GM10248 (cell line): ENCODE results near the gene OSBPL1A.

ENCODE experiments used
- CTCF ChIA-PET: fragments of 300-600 bp; sonication (Branson Sonifier 250); formaldehyde crosslinking; extraction: SDS; loops from one replicate; lab custom pipeline; 2021; ENCODE audit warnings: antibody characterized with exemption; lab: Yijun Ruan, JAX
- POLR2A ChIA-PET: fragments of 350-650 bp; sonication (Branson Sonifier 250); formaldehyde crosslinking; extraction: SDS; loops from one replicate; lab custom pipeline; 2020; ENCODE audit warnings: antibody characterized with exemption; lab: Yijun Ruan, JAX
- DNase-seq: peaks from one replicate; pipeline ENCODE4 v3.0.0; 2012; ENCODE audit errors: extremely low spot score
- CTCF ChIP-seq: IDR thresholded peaks from 2 replicates; pipeline ENCODE4 v1.5.1; 2012; ENCODE audit warnings: mild to moderate bottlenecking, low read depth; ENCODE audit errors: extremely low read depth, missing control alignments, control extremely low read depth

Gene OSBPL1A

DNA sequence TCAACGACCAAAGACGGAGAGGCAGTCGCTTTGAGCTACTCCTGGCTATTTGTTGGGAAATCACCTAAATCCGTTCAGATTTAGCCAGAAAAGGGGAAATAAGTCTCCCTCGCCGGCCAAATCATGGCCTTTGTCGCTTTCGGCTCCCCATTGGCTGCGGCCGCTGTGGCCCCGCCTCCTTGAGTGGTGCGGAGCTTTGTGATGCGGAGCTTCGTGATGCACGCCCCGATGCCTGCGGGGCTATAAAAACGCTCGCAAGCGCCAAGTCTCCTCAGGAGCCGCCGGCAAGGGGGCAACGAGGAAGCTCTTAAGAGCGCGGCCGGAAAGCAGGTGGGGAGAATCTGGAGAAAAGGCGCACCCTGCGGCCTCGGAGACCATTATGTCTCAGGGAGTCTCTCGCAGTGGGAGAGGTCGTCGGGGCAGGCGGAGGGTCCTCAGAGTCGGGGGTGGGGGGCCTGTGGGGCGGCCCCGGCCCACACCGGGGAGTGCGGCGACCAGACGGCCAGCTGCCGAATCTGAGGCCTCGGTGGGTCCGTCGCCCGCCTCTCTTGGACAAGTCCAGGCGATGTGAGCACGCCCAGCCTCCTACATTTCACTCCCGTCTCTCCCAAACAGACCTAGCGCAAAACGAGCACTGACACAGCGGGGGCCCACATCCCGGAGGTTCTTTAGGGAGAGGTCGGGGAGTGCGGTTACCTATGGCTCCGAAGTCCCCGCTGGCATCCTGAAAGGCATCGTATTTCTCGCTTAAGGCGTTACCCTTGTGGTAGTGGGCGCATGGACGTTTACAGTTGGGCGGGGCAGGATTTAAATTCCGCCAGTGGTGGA lies 258.6 kb downstream of the OSBPL1A start, which contains the start of gene CABYR:
TSS of gene CABYR (plus strand) at position 274 of the 828 bp plus-strand sequence. CDS start 4,053 bp downstream, outside the sequence.
- peak; percentile 77 for DNase-seq
- CTCF ChIA-PET = interaction anchor here (0.9 to 2.5 kb wide), 6 partner anchors 14 to 350 kb away, joined by 3 to 10 read pairs (median 4); no protein-coding TSS in a partner anchor
- POLR2A ChIA-PET = interaction anchor here (0.6 to 1.1 kb wide), 17 partner anchors 10 to 1205 kb away, joined by 3 to 9 read pairs (median 4); no protein-coding TSS in a partner anchor
- no peak for TF ChIP-seq CTCF

- ChIA-PET POLR2A (interaction anchor here (0.6 to 1.1 kb wide), 17 partner anchors 11 to 1205 kb away, joined by 3 to 9 read pairs (median 4); no protein-coding TSS in a partner anchor), CTCF (interaction anchor here (0.9 to 2.5 kb wide), 6 partner anchors 13 to 351 kb away, joined by 3 to 10 read pairs (median 4); no protein-coding TSS in a partner anchor)
- no peak for TF ChIP-seq CTCF
- no peak for DNase-seq
Observed at GRCh38 chr18:24138409-24138788, 259.2 kb downstream of the OSBPL1A start.

DNA sequence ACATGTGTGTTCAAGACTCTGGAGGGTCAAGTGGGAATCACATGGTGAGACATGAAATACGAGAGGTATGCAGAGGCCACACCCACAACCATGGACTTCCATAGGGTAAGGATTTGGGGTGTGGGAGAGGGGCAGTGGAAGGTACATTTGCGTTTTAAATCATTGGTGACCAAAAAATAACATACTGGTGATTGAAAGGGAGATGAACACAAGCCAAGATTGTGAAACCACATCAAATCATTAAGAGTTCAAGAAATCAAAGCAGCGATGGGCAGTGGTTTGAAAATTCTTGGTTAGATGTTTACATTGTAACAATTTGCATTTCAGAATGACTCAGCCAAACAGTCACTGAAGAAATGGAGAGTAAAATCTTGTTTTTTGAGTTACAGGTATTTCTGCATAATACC lies 260.7 kb downstream of the OSBPL1A start:
- POLR2A ChIA-PET = no interaction called here
- CTCF ChIA-PET = no interaction called here
- no peak for TF ChIP-seq CTCF
- no peak for DNase-seq

- no peak for TF ChIP-seq CTCF
- CTCF ChIA-PET = interaction anchor here (0.9 kb wide), 1 partner anchor 11 kb away, joined by 3 read pairs; no protein-coding TSS in a partner anchor
- POLR2A ChIA-PET = no interaction called here
- no peak for DNase-seq
Observed at GRCh38 chr18:24130494-24130893, 267.1 kb downstream of the OSBPL1A start.

DNA sequence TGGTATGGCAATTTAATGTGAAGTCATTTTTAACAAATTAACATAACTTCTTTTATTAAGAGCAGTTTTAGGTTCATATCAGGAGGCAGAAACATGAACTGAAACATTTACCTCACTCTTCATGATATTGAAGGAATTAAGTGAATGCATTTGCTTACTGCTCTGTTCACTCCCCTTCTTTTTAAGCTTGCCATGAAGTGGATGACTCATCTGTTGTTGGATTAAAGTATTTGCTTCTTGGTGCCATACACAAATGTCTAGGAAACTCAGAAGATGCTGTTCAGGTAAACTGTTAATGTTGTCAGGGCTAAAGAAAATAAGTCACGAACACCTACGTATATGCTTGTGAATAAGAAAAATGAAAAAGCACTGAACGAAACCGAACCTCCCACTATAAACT lies 268.9 kb downstream of the OSBPL1A start:
- no peak for DNase-seq
- ChIA-PET POLR2A (no interaction called here), CTCF (interaction anchor here (1.7 kb wide), 1 partner anchor 9 kb away, joined by 8 read pairs; no protein-coding TSS in a partner anchor)
- no peak for TF ChIP-seq CTCF

DNA sequence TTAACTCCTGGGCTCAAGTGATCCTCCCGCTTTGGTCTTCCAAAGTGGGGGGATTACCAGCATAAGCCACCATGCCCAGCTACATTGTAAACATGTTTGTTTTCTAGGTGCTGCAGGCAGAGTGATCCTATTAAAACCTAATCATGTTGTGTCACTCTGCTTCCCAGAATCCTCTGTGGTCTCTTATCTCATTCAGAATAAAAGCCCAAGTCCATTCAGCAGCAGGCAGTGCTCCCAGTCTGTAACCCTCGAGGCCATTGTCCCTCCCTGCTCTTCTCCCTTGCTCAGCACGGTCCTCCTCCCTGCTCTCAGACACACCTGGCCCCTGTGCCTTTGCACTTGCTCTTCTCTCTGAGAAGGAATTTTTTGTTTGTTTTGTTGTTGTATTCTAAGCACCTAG lies 269.9 kb downstream of the OSBPL1A start:
- no peak for TF ChIP-seq CTCF
- CTCF ChIA-PET = interaction anchor here (1.7 kb wide), 1 partner anchor 8 kb away, joined by 8 read pairs; no protein-coding TSS in a partner anchor
- DNase-seq = no peak
- POLR2A ChIA-PET = no interaction called here
